Gastrocnemius medialis (tissue), 4 donors: ENCODE results near the gene ACTR6. TPM values are rescaled to one million over a fixed set of nuclear protein-coding genes. Genes with fewer than 3 reads are reported as not detected.
"Not testable (repeated sequence)": the region's sequence is repeated elsewhere in the genome, so short reads cannot be mapped to it uniquely, and the experiment has no call there.

Experiments used
- ATAC-seq, 2 donors: fragments of 150-250 bp; one replicate each; pipeline ENCODE4 v1.9.1; 2016
- DNase-seq, 2 donors: peaks; one replicate each; pipeline ENCODE4 v3.0.0-alpha.2; 2019
- H3K27ac ChIP-seq, 4 donors: fragments of 200-600 bp; sonication (generic); 1 replicate in 1 of 4; 2 replicates in 3 of 4; pipeline ENCODE4 v1.5.1; 2016 to 2018; ENCODE audit warnings: mild to moderate bottlenecking in 2 of 4, moderate library complexity in 1 of 4
- H3K27me3 ChIP-seq, 3 donors: fragments of 200-600 bp; sonication (generic) in 2 of 3; 1 replicate in 1 of 3; 2 replicates in 2 of 3; pipeline versions ENCODE4 v1.5.1 to v1.6.0; 2016 to 2019; ENCODE audit warnings: mild to moderate bottlenecking in 1 of 3, moderate library complexity in 1 of 3
- H3K36me3 ChIP-seq, 2 donors: fragments of 200-600 bp; sonication (generic) in 1 of 2; one replicate each; pipeline ENCODE4 v1.5.1; 2017 to 2018
- H3K4me1 ChIP-seq, 2 donors: fragments of 200-600 bp; sonication (generic) in 1 of 2; one replicate each; pipeline ENCODE4 v1.5.1; 2016 to 2017; ENCODE audit warnings: mild to moderate bottlenecking in 2 of 2
- H3K4me3 ChIP-seq, 4 donors: fragments of 200-600 bp; sonication (generic) in 3 of 4; 1 replicate in 1 of 4; 2 replicates in 3 of 4; pipeline ENCODE4 v1.5.1; 2016 to 2019; ENCODE audit warnings: mild to moderate bottlenecking in 2 of 4
- H3K9me3 ChIP-seq, 3 donors: fragments of 200-600 bp; sonication (generic) in 2 of 3; 1 replicate in 1 of 3; 2 replicates in 2 of 3; pipeline ENCODE4 v1.5.1; 2016 to 2019
- CTCF ChIP-seq, 5 experiments: fragments of 450-650 bp in 3 of 5; fragments of 200-600 bp in 2 of 5; sonication (generic) in 2 of 5; IDR thresholded peaks in 4 of 5; conservative IDR thresholded peaks in 1 of 5; 1 replicate in 4 of 5; 2 replicates in 1 of 5; pipeline ENCODE4 v1.5.1; 2016 to 2019; ENCODE audit warnings: antibody characterized with exemption in 5 of 5, mild to moderate bottlenecking in 3 of 5, moderate library complexity in 3 of 5
- POLR2A ChIP-seq, 2 donors: fragments of 450-650 bp; IDR thresholded peaks; one replicate each; pipeline ENCODE4 v1.6.1; 2017; ENCODE audit warnings: antibody characterized with exemption in 2 of 2, mild to moderate bottlenecking in 2 of 2, moderate library complexity in 2 of 2
- in situ Hi-C, 4 donors: fragments of 200-750 bp; cut with MboI; loops; one replicate each; pipeline versions ENCODE4 v1.15.0 to v1.8.0; 2017; ENCODE audit warnings: low sequenced_read_pairs in 4 of 4
- intact Hi-C: fragments of 100-400 bp; cut with DNase I; formaldehyde crosslinking; loops from one replicate; pipeline ENCODE4 v1.15.1; 2023; ENCODE audit warnings: low total_unique reads
- total RNA-seq, 4 donors: library from RNA; depleted of rRNA; stranded (reverse); fragments of >200 nt; gene quantifications; one replicate each; pipeline versions ENCODE4 v1.1.0 to v1.2.3, GENCODE V29; 2016

The ACTR6 gene
- total RNA-seq, 4 donors from 2014 or later, result 8.4 to 19.2 (median 16.6) TPM

- H3K27ac ChIP-seq, result no peak overlapping the region
- ATAC-seq, result no peak
- H3K4me3 ChIP-seq, result no peak overlapping the region
- DNase-seq, result no peak
- in situ Hi-C loops, result loop anchor here in 1 of 4 donors (25.0 kb wide), 1 partner anchor 407 kb away; no protein-coding TSS in a partner anchor
- H3K27me3 ChIP-seq, result no peaks in the 10 kb centered on the region
- TF ChIP-seq CTCF (IDR thresholded peaks at IDR 0.05 in 4 of 5, conservative IDR thresholded peaks at IDR 0.05 in 1 of 5), result no peak
- no peak for TF ChIP-seq POLR2A (IDR thresholded peaks at IDR 0.05)
- intact Hi-C loops, result no loop called here
- H3K4me1 ChIP-seq, result no peaks in the 10 kb centered on the region
- no peaks in the 10 kb centered on the region for H3K9me3 ChIP-seq
- peaks cover 3 to 40% of the 10 kb centered on the region in 2 donors for H3K36me3 ChIP-seq
Observed at GRCh38 chr12:100219328-100220109, 18.9 kb downstream of the ACTR6 start.

- Histone ChIP-seq H3K27ac (no peak overlapping the region), H3K4me1 (no peaks in the 10 kb centered on the region), H3K27me3 (no peaks in the 10 kb centered on the region), H3K9me3 (no peaks in the 10 kb centered on the region), H3K4me3 (no peak overlapping the region), H3K36me3 (peaks cover 3 to 51% of the 10 kb centered on the region in 2 donors)
- ATAC-seq, result no peak
- in situ Hi-C loops (loop anchor here in 1 of 4 donors (25.0 kb wide), 1 partner anchor 409 kb away; no protein-coding TSS in a partner anchor), intact Hi-C loops (no loop called here)
- DNase-seq, result no peak
- TF ChIP-seq CTCF (IDR thresholded peaks at IDR 0.05 in 4 of 5, conservative IDR thresholded peaks at IDR 0.05 in 1 of 5), result no peak
- no peak for TF ChIP-seq POLR2A (IDR thresholded peaks at IDR 0.05)
Observed at GRCh38 chr12:100221523-100221922, 20.9 kb downstream of the ACTR6 start.

GRCh38 chr12:100222173-100222572 is 21.6 kb downstream of the ACTR6 start:
- intact Hi-C loops, H3K4me1 ChIP-seq, H3K4me3 ChIP-seq, DNase-seq, ATAC-seq, H3K9me3 ChIP-seq, H3K27me3 ChIP-seq, H3K27ac ChIP-seq: not testable (repeated sequence)
- H3K36me3 ChIP-seq, result peaks cover 3 to 51% of the 10 kb centered on the region in 2 donors
- in situ Hi-C loops, result loop anchor here in 1 of 4 donors (25.0 kb wide), 1 partner anchor 410 kb away; no protein-coding TSS in a partner anchor

GRCh38 chr12:100225491-100225890 is 24.9 kb downstream of the ACTR6 start:
- Histone ChIP-seq H3K4me1 (no peaks in the 10 kb centered on the region), H3K36me3 (peaks cover 0 to 25% of the 10 kb centered on the region in 2 donors), H3K27ac (no peak overlapping the region), H3K4me3 (no peak overlapping the region), H3K27me3 (no peaks in the 10 kb centered on the region), H3K9me3 (no peaks in the 10 kb centered on the region)
- DNase-seq (no peak), ATAC-seq (no peak)
- TF ChIP-seq CTCF (IDR thresholded peaks at IDR 0.05 in 4 of 5, conservative IDR thresholded peaks at IDR 0.05 in 1 of 5) (no peak), POLR2A (IDR thresholded peaks at IDR 0.05) (no peak)
- in situ Hi-C loops (loop anchor here in 3 of 4 donors (25.0 kb wide), 2 partner anchors 337 to 512 kb away; partner anchors contain the start of gene GAS2L3 (in 3 of the 3)), intact Hi-C loops (no loop called here)

- no peak for DNase-seq
- in situ Hi-C loops, result loop anchor here in 3 of 4 donors (25.0 kb wide), 2 partner anchors 333 to 508 kb away; partner anchors contain the start of gene GAS2L3 (in 3 of the 3)
Observed at GRCh38 chr12:100229036-100229635, 28.5 kb downstream of the ACTR6 start.

More at GRCh38 chr12:100229036-100229635, 28.5 kb downstream of the ACTR6 start:
- TF ChIP-seq POLR2A (IDR thresholded peaks at IDR 0.05), result no peak
- no peak for TF ChIP-seq CTCF (IDR thresholded peaks at IDR 0.05 in 4 of 5, conservative IDR thresholded peaks at IDR 0.05 in 1 of 5)
- Histone ChIP-seq H3K27ac (no peak overlapping the region), H3K4me3 (no peak overlapping the region), H3K27me3 (no peaks in the 10 kb centered on the region), H3K4me1 (no peaks in the 10 kb centered on the region), H3K36me3 (peaks cover 0 to 12% of the 10 kb centered on the region in 2 donors), H3K9me3 (no peaks in the 10 kb centered on the region)
- intact Hi-C loops, result no loop called here
- no peak for ATAC-seq
